VCaP (cell line): ENCODE results near the gene CBFB.

Experiments used
- H3K27ac ChIP-seq: fragments of 450-650 bp; 2 replicates; pipeline ENCODE4 v1.5.1; 2017
- TF ChIP-seq, protein P1 (sequence below): fragments of 450-650 bp; conservative IDR thresholded peaks from 2 replicates; pipeline ENCODE4 v1.5.1; 2017; ENCODE audit warnings: mild to moderate bottlenecking, moderate library complexity

The CBFB gene

DNA sequence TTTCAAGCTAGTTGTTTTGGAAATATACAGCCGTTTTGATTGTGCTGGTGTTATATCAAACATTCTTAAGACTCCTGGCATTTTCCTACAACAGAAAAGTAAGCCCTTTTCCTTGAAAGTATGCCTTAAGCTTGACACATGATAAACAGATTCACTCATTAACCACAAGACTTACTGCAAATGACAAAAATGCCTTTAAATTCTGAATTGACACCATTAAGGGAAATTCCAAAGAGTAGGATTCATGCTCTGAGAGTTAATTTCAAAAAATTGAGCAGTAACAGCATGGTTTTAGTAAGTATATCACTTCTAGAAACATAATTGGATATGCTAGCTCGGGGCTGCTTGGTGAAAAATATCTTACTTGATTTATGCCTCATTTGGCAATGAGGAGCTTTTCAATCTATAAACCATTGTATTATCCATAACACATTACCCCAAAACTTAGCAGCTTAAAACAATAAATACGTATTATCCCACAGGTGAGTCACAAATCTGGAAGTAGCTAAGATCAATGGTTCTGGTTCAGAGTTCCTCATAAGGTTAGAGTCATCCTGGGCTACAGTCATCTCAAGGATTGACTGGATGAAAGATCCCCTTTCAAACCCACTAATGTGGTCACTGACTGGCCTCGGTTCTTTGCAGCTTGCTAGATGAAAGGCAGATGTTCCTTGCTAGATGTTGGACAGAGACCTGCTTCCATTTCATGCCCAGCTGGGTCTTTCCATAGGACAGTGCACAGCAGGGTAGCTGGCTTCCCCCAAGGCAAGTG, 72.5 kb downstream of the CBFB start:
- H3K27ac ChIP-seq = no peak overlapping the region
- TF ChIP-seq, protein P1, sequence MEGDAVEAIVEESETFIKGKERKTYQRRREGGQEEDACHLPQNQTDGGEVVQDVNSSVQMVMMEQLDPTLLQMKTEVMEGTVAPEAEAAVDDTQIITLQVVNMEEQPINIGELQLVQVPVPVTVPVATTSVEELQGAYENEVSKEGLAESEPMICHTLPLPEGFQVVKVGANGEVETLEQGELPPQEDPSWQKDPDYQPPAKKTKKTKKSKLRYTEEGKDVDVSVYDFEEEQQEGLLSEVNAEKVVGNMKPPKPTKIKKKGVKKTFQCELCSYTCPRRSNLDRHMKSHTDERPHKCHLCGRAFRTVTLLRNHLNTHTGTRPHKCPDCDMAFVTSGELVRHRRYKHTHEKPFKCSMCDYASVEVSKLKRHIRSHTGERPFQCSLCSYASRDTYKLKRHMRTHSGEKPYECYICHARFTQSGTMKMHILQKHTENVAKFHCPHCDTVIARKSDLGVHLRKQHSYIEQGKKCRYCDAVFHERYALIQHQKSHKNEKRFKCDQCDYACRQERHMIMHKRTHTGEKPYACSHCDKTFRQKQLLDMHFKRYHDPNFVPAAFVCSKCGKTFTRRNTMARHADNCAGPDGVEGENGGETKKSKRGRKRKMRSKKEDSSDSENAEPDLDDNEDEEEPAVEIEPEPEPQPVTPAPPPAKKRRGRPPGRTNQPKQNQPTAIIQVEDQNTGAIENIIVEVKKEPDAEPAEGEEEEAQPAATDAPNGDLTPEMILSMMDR = peak; percentile 23; the same call in 1 of the 2 replicates

DNA sequence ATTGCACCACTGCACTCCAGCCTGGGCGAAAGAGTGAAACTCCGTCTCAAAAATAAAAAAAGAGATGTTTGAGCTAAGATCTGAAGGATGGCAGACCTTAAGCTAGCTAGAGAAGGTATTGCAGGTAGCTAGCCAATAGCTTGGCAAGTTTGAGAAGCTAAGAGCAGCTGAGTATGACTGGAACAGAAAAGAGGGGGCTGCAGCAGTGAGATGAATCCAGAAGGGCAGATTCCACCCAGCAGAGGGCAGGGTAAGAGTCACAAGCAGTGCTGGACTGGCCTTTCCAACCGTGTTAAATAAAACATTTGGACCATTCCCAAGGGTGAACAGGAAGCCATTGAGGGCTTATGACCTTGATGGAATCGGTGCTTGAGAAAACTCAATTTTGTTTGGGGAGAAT, 75.1 kb downstream of the CBFB start:
- H3K27ac ChIP-seq = peak overlapping the region; percentile 41
- TF ChIP-seq, protein P1 = peak; percentile 30; the same call in 1 of the 2 replicates

DNA sequence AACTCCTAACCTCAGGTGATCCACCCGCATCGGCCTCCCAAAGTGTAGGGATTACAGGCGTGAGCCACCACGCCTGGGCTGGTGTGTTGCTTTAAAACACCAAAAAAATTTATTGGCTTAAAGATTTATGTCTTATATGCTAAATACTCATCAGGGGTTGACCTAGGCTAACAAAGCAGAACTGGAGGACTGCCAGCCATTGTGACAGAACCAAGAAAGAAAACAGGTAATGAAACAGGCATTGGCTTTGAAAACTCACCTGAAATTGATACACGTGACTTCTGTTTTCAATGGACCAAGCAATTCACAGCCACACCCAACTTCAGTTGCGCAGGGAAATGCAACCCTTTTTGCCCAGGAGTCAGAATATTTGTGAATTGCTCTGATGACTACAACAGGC, 75.9 kb downstream of the CBFB start:
- TF ChIP-seq, protein P1 = no peak
- peak overlapping the region; percentile 41 for H3K27ac ChIP-seq

DNA sequence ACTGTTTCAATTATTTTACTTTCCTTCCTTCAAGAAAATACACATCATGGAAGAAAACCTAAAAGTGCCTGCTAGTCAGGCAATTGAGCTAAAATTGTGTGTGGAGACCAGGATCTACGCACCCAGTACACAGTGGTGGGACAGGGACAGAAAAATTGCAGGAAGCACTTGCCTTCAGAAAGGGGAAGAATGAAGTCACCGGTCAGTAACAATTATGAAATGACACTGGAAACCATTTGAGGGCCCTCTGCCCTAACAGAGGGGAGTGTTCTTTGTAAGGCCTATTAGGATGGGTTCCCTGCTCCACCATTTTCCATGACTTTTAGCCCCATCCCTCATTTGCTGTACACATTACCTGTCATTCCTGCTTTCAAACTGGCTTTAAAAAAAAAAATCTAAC, 76.3 kb downstream of the CBFB start:
- peak overlapping the region; percentile 41 for H3K27ac ChIP-seq
- TF ChIP-seq, protein P1 = no peak

DNA sequence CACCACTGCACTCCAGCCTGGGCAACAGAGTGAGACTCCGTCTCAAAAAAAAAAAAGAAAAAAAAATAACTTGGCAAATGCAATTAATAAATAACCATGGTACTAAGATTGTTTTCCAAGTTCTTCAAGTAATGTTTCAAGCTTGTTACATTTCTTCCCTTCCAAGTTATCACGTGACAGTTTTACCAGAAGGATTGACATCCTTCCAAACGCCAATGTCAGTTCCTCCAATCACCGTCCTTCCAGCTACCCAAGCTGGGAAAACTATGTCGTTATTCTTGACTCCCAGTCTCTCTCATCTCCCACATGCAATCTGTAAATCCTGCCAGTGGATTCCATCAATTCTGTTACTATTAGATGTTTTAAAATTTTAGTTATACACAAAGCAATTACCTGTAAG, 76.9 kb downstream of the CBFB start:
- peak overlapping the region; percentile 41; the same call in 1 of the 2 replicates for H3K27ac ChIP-seq
- TF ChIP-seq, protein P1 = no peak

DNA sequence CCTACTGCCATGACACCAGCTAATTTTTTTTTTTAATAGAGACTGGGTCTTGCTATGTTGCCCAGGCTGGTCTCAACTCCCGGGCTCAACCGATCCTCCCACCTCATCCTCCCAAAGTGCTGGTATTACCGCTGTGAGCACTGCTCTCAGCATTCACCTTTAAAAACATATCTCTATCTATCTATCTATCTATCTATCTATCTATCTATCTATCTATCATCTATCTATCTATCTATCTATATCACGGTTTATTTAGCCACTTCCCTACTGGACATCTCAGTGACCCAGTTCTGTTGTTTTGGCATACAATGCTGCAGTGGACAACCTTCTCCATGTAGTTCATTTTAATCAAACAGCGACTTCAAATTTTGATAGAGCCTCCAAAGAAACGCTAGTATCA, 79.5 kb downstream of the CBFB start:
- H3K27ac ChIP-seq = no peak overlapping the region
- TF ChIP-seq, protein P1 = no peak

DNA sequence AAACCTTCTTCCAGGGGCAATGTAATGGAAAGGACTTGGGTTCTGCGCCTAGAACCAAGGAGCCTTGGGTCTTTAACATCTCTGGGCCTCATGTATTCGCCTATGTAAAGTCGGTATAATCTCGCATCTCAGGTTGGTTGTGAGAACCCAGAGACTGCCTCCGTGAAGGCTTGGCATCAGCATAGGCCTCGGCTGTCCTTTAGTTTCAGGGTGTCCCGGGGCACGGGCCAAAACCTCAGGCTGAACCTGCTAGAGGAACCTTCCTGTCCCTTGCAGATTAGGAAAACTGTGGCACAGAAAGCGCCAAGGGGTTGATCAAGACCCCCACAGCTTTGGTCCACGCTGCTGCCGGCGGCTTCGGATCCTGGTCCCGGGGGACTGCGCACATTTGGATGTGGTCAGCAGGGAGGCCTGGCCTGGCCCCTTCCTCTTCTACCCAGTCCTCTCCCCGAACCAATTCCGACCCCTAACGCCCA, 80.0 kb downstream of the CBFB start:
- H3K27ac ChIP-seq = peak overlapping the region; percentile 77

More for the DNA sequence above, 80.0 kb downstream of the CBFB start:
- TF ChIP-seq, protein P1 = no peak
